HPDE6-E6E7 (cell line): ENCODE results near the gene TENM4.

ENCODE experiments used
- DNase-seq: peaks from one replicate; pipeline ENCODE4 v3.0.0; 2011; ENCODE audit warnings: missing footprints; ENCODE audit errors: extremely low spot score

TENM4 gene

DNA sequence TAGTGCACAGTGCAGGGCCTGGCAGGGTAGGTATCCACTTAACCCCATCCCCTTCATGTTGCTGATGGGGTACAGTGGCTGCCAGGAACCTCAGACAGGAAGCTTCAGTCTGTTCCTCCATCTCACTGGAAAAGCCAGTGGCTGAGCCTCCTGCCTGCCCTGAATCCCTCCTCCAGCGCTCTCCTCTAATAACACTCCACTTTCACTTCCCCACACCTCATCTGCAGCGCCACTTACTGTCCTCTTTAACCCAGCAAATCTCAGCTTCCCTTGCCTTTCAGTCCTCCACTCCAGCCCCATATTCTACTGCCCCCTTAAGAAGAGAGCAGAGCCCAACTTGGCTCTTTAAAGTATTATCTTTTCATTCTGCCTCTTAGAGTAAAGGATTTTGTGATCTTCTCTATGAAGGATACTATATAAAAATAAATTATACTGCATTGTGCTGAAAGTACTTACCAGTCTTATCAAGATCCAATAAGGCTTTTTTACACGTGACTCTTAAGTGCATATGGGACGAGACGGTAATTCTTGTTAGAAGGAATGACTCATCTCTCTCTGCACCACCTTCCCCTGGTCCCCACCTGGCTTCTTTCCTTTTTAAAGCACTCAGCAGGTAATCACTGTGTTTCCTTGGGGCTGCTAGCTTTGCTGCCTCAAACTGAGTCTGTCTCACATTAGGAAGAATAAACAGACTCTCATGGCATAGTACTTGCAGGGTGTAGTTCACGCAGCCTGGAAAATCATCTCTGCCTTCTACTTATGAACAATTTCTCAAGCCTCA lies 628.1 kb downstream of the TENM4 start:
- no peak for DNase-seq

DNA sequence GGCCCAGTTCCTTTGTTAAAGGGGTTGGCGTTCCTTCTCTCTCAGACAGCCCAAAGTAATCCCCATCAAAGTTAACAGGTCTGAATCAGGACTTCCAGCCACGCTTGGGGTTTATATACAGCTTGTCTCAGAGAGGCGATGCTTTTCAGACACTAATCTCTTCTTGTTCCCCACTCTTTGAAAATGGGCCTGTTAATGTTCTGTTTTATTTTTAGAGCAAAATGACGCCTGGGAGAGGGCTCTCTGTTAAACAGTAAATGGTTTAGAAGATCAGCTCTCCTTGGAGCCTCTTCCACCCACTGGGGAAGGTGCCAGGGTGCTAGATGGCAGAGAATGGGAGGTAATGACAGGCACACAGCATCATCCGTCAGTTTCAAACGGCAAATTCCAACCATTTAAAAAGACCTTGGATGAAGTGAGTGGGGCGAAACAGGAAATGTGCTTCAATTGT lies 630.2 kb downstream of the TENM4 start:
- no peak for DNase-seq

DNA sequence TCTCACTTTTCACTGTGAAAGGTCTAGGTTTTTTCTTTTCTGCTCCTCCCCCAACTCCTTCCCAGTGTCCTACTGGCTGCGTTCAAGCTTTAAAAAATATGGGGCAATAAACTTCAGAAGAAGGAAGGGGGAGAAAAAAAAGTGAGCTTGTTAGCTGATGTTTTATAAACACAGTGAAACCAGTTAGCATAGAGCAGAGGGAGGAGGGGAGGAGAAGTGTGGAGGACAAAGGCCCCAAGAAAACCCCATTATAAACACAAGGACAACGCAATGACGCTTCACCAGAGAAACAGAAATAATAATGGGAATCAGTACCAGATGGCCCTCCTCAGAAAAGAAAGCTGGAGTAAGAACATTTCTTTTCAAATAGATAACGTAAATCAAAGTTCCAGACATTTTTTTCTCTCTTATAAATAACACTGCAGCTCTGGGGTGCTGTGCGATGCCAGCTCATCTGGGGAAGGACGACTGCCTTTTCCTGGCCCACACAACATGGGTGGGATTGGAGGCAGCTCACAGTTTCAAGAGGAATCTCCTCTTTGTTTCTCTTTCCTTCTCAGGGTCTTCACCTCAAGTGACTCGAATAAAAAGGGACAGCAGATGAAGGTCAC lies 630.8 kb downstream of the TENM4 start:
- DNase-seq, result no peak

- no peak for DNase-seq
Observed at GRCh38 chr11:78808923-78809322, 631.9 kb downstream of the TENM4 start.

GRCh38 chr11:78807351-78807750 lies 633.5 kb downstream of the TENM4 start:
- DNase-seq, result no peak

DNA sequence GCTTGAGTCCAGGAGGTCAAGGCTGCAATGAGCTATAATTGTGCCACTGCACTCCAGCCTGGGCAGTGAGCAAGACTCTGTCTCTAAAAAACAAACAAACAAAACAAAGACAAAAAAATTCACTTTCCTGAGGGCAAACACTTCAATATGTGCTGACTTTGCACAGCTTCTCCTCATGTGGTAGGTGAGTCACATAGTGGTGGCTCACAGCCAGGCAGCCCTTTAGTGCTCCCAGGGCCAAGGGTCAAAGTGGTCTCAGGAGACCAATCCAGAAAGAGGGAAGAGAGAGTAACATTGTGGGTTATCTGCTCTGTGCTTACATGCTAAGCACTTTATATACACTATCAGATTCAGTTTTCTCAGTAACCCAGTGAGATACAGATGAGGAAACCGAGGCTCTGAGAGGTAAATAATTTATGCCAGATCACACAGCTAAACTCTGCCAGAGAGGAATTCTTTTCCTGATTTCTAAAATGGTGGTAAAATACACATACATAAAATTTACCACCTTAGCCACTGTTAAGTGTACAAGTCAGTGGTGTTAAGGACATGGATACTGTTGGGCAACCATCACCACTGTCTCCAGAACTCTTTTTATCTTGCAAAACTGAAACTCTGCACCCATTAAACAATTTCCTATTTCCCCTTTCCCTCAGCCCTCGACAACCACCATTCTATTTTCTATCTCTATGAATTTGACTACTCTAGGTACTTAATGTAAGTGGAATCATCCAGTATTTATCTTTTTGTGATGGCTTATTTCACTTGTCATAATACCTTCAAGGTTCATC lies 634.4 kb downstream of the TENM4 start:
- DNase-seq, result no peak

- DNase-seq, result no peak
Observed at GRCh38 chr11:78804991-78805390, 635.8 kb downstream of the TENM4 start.

- DNase-seq, result no peak
Observed at GRCh38 chr11:78803995-78804394, 636.8 kb downstream of the TENM4 start.

DNA sequence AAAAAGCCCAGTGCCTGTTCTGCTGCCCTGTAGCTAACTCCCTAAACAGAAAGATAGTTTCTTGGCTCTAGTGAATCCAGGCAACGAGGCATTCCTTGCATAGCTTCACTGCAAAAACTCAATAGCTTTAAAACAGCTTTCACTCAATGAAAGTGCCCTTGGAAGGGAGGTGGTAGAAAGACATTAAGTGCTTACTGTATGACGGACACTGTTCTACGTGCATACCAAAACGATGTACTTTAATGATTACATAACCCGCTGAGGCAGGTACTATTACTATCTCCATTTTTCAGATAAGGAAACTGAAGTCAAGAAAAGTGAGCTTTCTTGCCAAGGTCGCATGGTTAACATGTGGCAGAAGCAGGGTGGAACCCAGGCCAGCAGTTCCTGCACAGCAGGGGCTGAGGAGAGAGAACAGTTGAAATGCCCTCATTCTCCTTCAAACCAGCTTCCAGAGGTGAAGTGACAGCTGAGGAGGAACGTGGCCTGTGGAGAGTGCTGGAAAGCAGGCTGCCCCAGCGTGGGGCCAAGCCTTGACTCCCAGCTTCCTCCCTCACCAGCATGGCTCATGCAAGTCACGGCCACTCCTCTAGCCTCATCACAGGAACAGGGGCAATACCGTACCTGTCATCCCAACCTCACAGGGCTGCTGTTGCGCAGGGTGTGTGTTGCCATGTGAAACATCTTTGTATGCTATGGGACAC lies 638.6 kb downstream of the TENM4 start:
- DNase-seq, result no peak

DNA sequence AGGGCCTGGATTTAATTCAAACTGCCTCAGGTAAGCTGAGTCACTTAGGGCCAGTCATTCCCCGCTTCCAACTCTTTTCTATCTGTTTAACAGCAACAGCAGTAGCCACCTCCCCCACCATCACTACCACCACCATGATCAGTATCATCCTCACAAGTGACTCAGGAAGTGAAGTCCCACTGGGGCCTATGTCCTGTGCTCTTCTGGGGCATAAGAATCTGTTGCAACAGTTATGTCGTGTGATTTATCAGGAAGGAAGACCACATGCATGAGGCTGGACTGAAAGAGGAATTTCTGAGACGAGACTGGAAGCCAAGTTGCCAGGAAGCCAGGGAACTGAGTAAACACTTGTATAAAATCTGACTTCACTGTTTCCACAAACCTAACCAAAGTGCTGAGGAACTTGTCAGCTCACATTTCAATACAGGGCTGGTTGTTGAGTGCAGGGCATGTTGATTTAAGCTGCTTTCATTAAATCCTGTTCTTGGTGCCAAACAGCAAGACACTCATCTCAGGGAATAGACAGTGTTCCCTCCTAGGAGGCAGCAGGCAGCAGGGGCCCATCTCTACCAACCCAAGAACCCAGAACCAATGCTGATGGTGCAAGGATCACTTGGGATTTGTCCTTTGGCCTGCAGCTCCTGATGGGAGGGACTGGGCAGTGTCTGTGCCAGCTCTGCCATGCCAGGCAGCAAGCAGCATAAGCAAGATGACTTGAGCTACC lies 639.5 kb downstream of the TENM4 start:
- peak; percentile 33 for DNase-seq

- no peak for DNase-seq
Observed at GRCh38 chr11:78800756-78801155, 640.1 kb downstream of the TENM4 start.

DNA sequence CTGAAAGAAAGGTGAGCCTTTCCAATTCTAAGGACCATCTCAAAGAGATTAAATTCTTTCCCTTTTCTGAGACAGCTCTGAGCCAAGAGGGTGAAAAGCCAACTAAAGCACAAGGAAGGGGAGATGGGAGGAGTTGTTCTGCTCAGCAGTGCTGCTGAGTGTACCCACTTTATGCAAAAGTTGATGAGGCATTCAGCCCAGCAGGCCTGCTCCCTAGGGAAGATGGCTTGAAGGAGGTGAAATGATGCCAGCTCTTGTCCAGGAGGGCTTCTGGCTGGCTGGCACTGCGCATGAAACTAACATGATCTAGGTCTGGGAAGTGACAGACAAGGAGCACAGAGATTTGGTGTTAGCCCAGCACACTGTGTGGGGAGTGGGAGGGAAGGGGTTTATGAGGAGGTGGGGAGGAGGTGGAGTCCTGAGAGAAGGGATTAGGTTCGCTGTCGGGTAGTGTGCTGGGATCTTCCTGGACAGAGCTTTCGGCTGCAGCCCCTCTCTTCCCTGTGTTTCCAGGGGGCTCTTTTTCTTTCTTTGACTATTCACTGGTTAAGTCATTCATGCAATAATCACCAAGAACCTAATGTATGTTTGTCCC lies 640.6 kb downstream of the TENM4 start:
- DNase-seq, result no peak

DNA sequence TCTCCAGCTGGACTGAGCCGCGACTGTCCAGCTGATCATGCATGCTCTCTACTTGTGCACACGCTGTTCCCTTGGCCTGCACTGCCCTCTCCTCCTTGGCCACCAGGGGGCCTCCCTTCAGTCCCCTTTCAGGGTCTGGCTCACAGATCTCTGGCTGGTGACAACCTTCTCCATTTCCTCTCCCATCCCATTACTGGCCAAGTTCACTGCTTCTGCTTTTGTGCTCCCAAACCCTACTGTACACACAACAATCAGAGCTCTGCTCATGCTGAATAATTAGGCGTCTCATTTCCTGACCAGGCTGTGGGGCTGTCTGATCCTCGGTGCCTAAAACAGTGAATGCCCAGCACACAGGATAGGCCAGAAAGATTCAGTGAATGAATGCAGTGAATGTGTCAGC lies 642.2 kb downstream of the TENM4 start:
- DNase-seq, result no peak

GRCh38 chr11:78797559-78797958 lies 643.3 kb downstream of the TENM4 start:
- no peak for DNase-seq

DNA sequence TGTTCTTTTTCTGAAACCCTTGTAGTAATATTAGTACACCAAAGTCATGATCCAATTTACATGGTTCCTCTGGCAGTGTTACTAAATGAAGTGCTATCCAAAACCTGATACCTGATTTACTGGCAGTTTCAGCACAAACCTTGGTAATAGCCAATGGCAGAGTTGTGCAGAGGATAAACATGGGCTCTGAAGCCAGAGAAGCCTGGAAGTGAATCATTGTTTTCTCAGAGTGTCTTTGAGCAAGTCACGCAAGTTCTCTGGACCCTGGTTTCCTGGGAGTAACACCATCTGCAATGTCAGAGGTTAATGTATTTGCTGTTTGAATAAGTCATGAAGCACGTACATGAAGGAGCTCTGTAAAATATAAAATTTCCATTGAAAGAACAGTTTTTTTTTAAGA lies 643.9 kb downstream of the TENM4 start:
- peak; percentile 15 for DNase-seq

DNA sequence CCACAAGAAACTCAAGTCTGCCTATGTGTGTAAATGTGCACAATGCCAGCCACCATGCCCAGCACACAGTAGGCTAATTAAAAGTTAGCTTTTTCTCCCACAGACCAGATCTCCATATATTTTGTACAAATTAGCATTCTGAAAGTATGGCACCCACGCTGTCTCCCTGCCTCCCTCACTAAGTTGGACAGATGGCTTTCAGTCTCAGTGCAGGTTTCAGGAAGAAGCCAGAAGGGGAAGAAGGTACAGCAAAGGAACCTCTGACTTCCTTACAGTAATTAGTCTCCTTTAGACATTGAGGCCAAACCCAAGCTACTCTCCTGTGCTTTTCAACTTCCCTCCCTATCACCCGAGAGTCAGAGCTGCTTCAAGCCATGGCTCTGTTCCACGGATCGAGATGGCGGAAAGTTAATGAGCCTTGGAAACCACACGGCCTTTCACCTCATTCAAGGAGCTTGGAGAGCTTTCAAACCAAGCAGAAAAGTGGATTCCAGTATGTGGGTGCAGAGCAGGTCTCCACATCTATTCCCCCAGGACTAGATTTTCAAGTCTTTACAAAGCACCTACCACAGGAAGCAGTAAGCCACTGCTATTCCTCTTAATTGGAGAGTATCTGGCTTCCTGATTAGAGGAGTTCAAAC lies 645.1 kb downstream of the TENM4 start:
- no peak for DNase-seq

GRCh38 chr11:78791964-78792363 lies 648.9 kb downstream of the TENM4 start:
- no peak for DNase-seq

DNA sequence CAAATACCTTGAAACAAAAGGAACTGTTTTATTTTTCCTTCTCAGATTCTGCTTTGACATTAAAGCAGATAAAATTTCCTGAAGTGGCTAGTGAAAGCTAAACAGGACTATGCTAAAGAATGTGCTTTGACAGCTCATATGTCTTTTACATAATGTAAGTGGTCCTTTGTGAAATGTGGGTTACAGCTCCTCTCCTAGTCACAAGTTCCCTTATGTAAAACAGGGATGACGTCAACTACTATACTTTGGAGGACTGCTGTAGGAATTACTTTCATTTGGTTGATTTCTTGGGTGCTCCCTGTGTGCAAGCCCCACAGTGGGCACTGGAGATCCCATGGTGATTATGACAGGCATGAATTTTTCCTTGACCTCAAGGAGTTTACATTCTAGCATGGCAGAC lies 649.6 kb downstream of the TENM4 start:
- DNase-seq, result no peak

DNA sequence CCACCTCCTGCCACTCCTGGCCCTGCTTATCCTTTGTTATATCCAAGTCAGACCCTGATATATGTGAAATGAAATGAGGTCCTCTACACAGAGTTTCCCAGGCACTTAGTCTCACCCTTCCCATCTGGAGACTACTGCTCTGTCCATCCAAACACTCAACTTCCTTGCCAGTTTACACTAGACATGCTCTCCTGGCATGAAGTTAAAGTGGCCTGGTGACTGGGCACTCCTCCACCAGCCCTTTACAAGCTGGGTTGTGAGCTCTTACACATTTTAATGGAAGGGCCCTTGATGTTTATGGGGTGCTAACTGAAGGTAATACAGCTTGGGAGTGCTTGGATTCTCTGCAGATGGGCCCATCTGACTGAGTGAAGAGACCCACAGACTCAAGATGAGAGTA lies 650.0 kb downstream of the TENM4 start:
- DNase-seq, result no peak

DNA sequence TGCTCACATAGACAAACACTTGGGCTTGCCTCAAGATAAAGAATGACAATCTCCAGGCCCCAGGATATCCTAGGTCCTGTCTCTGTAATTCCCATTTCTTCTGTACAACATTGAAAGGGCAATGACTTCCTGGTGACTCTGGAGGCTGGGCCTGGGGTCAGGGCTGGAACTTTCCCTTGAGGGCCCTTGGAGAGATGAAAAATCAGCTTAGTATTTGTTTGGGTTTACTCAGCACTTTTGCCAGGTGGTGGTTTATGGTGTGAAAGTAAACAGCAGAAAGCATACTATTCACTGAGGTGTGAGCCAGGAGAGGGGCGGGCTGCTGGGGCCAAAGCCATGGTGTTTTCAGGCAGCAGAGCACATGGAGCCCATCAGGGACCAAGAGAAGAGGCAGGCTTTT lies 651.5 kb downstream of the TENM4 start:
- no peak for DNase-seq

DNA sequence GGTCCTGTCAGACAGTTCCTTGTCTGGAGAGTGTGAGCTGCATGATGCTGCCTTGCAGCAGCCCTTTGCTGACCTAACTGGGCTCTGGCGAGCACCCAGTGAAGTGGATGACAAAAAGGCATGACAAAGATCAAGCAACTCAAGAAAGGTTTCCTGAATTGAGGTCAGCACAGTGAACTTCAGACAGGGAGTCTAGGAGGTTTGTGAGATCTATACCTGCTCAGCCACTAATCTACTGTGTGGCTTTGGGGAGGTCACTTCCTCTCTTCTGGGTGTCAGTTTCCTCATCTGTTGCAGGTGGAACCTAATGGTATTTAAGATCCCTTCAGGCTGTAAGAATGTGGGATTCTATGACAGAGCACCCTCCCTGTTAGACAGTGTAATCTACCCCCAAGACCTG lies 652.3 kb downstream of the TENM4 start:
- DNase-seq, result no peak
